GM18870 (cell line): ENCODE results near the gene SLC37A2.
"Not testable (repeated sequence)": the region's sequence is repeated elsewhere in the genome, so short reads cannot be mapped to it uniquely, and the experiment has no call there.

Source experiments
- ATAC-seq: cut with Tn5 transposase; IDR thresholded peaks from one replicate; pipeline ENCODE4 v1.9.1; 2021; ENCODE audit warnings: moderate library complexity; ENCODE audit not compliant: unreplicated experiment

SLC37A2 gene

GRCh38 chr11:125082611-125083311 is 19.7 kb downstream of the SLC37A2 start:
- ATAC-seq: no peak

GRCh38 chr11:125083312-125084056 is 20.4 kb downstream of the SLC37A2 start:
- no peak for ATAC-seq

- ATAC-seq: no peak
These were observed 20.9 kb downstream of the SLC37A2 start for GRCh38 chr11:125084057-125084416.

- no peak for ATAC-seq
These were observed 21.7 kb downstream of the SLC37A2 start for GRCh38 chr11:125084761-125085231.

GRCh38 chr11:125085301-125086081 is 22.4 kb downstream of the SLC37A2 start:
- ATAC-seq: no peak

- no peak for ATAC-seq
These were observed 23.7 kb downstream of the SLC37A2 start for GRCh38 chr11:125086633-125087296.

- no peak for ATAC-seq
These were observed 25.0 kb downstream of the SLC37A2 start for GRCh38 chr11:125088123-125088522.

- no peak for ATAC-seq
These were observed 25.7 kb downstream of the SLC37A2 start for GRCh38 chr11:125088576-125089455.

- ATAC-seq: not testable (repeated sequence)
These were observed 26.4 kb downstream of the SLC37A2 start for GRCh38 chr11:125089481-125089880.

GRCh38 chr11:125090151-125090550 is 27.0 kb downstream of the SLC37A2 start:
- not testable (repeated sequence) for ATAC-seq

- no peak for ATAC-seq
These were observed 27.7 kb downstream of the SLC37A2 start for GRCh38 chr11:125090816-125091215.

GRCh38 chr11:125091247-125091876 is 28.3 kb downstream of the SLC37A2 start:
- no peak for ATAC-seq

- ATAC-seq: no peak
These were observed 29.0 kb downstream of the SLC37A2 start for GRCh38 chr11:125091877-125092664.

GRCh38 chr11:125092669-125093068 is 29.6 kb downstream of the SLC37A2 start:
- ATAC-seq: no peak

GRCh38 chr11:125093502-125093901 is 30.4 kb downstream of the SLC37A2 start:
- no peak for ATAC-seq

GRCh38 chr11:125094731-125095130 is 31.6 kb downstream of the SLC37A2 start:
- no peak for ATAC-seq

GRCh38 chr11:125100136-125100535 is 37.0 kb downstream of the SLC37A2 start:
- no peak for ATAC-seq

GRCh38 chr11:125101596-125101995 is 38.5 kb downstream of the SLC37A2 start:
- ATAC-seq: no peak

- no peak for ATAC-seq
These were observed 38.9 kb downstream of the SLC37A2 start for GRCh38 chr11:125102025-125102424.
